Pancreas (tissue), 10 donors: ENCODE data around the gene TM6SF1. TPM values are rescaled to one million over a fixed set of nuclear protein-coding genes. Genes with fewer than 3 reads are reported as not detected.
"Not testable (repeated sequence)": the region's sequence is repeated elsewhere in the genome, so short reads cannot be mapped to it uniquely, and the experiment has no call there.

Source experiments
- ATAC-seq, 4 donors: fragments of 200-7000 bp; cut with Tn5 transposase; one replicate each; pipeline versions ENCODE4 v1.8.0 to v1.9.1; 2020; ENCODE audit warnings: mild to moderate bottlenecking in 4 of 4, moderate library complexity in 4 of 4
- DNase-seq, 6 donors: peaks; one replicate each; pipeline ENCODE4 v3.0.0-alpha.2; 2020
- FAIRE-seq: peaks from 2 replicates; lab custom pipeline; 2012; peaks lifted over from hg19 to GRCh38; lab: Jason Lieb, UNC
- H3K27ac ChIP-seq, 4 donors: fragments of 200-600 bp; sonication (generic); 1 replicate in 3 of 4; 2 replicates in 1 of 4; pipeline versions ENCODE4 v1.5.0 to v1.8.0; 2020
- H3K27me3 ChIP-seq, 4 donors: fragments of 200-600 bp; one replicate each; pipeline ENCODE4 v1.8.0; 2021
- H3K36me3 ChIP-seq, 3 donors: fragments of 200-600 bp; sonication (generic) in 1 of 3; one replicate each; pipeline versions ENCODE4 v1.5.0 to v1.8.0; 2020 to 2021
- H3K4me1 ChIP-seq, 3 donors: fragments of 200-600 bp; one replicate each; pipeline ENCODE4 v1.8.0; 2021
- H3K4me3 ChIP-seq, 4 donors: fragments of 200-600 bp; sonication (generic) in 2 of 4; one replicate each; pipeline versions ENCODE4 v1.5.0 to v1.8.0; 2020 to 2021
- H3K9me3 ChIP-seq, 4 donors: fragments of 200-600 bp; one replicate each; pipeline ENCODE4 v1.8.0; 2021
- CTCF ChIP-seq, 4 donors: fragments of 200-600 bp; sonication (generic) in 3 of 4; IDR thresholded peaks; one replicate each; pipeline versions ENCODE4 v1.5.0 to v1.8.0; 2021; ENCODE audit warnings: antibody characterized with exemption in 4 of 4
- WGBS, 2 donors: extraction: QIAGEN DNeasy Blood & Tissue Kit; methylation state at CpG; one replicate each; pipeline ENCODE4 v1.1.7; 2013; 5-methylcytosine and 5-hydroxymethylcytosine counted together
- intact Hi-C, 3 donors: fragments of 100-400 bp; cut with DNase I; formaldehyde crosslinking; loops; one replicate each; pipeline versions ENCODE4 v1.11.1 to v1.14.2; 2022
- polyA plus RNA-seq, 2 donors: library from polyadenylated mRNA; stranded (reverse); fragments of 200-250 nt; gene quantifications; one replicate each; pipeline ENCODE4 v1.2.3, GENCODE V29; 2013
- total RNA-seq, 6 donors: library from RNA; stranded (reverse); fragmentation: NEBNext Ultra II Directional in 4 of 6; extraction: Animal tissue kit (Norgen Biotek cat#: 25700) in 4 of 6; gene quantifications; one replicate each; pipeline versions ENCODE4 v1.2.1 to v1.2.4, GENCODE V29; 2021 to 2023
- donor health status: healthy with polysubstance abuse.
- donor health status: DM: no; HTN: no; CAD: no; lungs with moderate emphysema.
- donor health status: DM: no; HTN: no; CAD: no.
- donor health status: control.
- donor health status: control.
- donor health status: Bipolar disorder and iron deficiency.
- donor health status: DM: yes; HTN: yes; CAD: no.
- donor health status: DM: no; HTN: no; CAD: no.
- donor health status: DM: no; HTN: no; CAD: no.
- donor health status: DM: yes; HTN: yes; CAD: no.

The TM6SF1 gene
- total and polyA plus RNA-seq, 8 donors, result 0.19 to 6.0 (median 1.0) TPM

GRCh38 chr15:83129791-83130190 is 22.3 kb downstream of the TM6SF1 start:
- no peaks in the 10 kb centered on the region for H3K36me3 ChIP-seq
- ATAC-seq (no peak), FAIRE-seq (no peak), DNase-seq (no peak)
- H3K27ac ChIP-seq, result no peak overlapping the region
- H3K4me1 ChIP-seq, result no peaks in the 10 kb centered on the region
- no peak for TF ChIP-seq CTCF (IDR thresholded peaks at IDR 0.05)
- intact Hi-C loops, result no loop called here
- WGBS, 2 donors, result 80 to 87% methylated on average over 2 of the region's 2 CpGs
- H3K9me3 ChIP-seq, result no peaks in the 10 kb centered on the region
- no peak overlapping the region for H3K4me3 ChIP-seq
- no peaks in the 10 kb centered on the region for H3K27me3 ChIP-seq

GRCh38 chr15:83132861-83133523 is 25.5 kb downstream of the TM6SF1 start:
- Histone ChIP-seq H3K4me3 (no peak overlapping the region), H3K36me3 (no peaks in the 10 kb centered on the region), H3K27me3 (no peaks in the 10 kb centered on the region), H3K27ac (no peak overlapping the region), H3K4me1 (no peaks in the 10 kb centered on the region), H3K9me3 (no peaks in the 10 kb centered on the region)
- no peak for TF ChIP-seq CTCF (IDR thresholded peaks at IDR 0.05)
- FAIRE-seq, result no peak
- 81 to 86% methylated on average over 4 of the region's 4 CpGs for WGBS, 2 donors
- DNase-seq, result no peak
- no peak for ATAC-seq
- intact Hi-C loops, result no loop called here

GRCh38 chr15:83142151-83142550 is 34.7 kb downstream of the TM6SF1 start:
- H3K27me3 ChIP-seq, H3K4me1 ChIP-seq, H3K9me3 ChIP-seq, DNase-seq, intact Hi-C loops, H3K4me3 ChIP-seq, H3K36me3 ChIP-seq, ATAC-seq, FAIRE-seq, H3K27ac ChIP-seq: not testable (repeated sequence)
- WGBS, 2 donors, result 96% methylated on average over 3 of the region's 3 CpGs

GRCh38 chr15:83144771-83145170 is 37.3 kb downstream of the TM6SF1 start:
- FAIRE-seq, result no peak
- TF ChIP-seq CTCF (IDR thresholded peaks at IDR 0.05), result no peak
- Histone ChIP-seq H3K4me3 (no peak overlapping the region), H3K9me3 (no peaks in the 10 kb centered on the region), H3K27ac (no peak overlapping the region), H3K4me1 (no peaks in the 10 kb centered on the region), H3K36me3 (no peaks in the 10 kb centered on the region), H3K27me3 (no peaks in the 10 kb centered on the region)
- intact Hi-C loops, result no loop called here
- ATAC-seq, result no peak
- no peak for DNase-seq
- 78 to 87% methylated on average over 3 of the region's 3 CpGs for WGBS, 2 donors

GRCh38 chr15:83153288-83153687 is 45.8 kb downstream of the TM6SF1 start:
- Histone ChIP-seq H3K4me1 (no peaks in the 10 kb centered on the region), H3K27ac (no peak overlapping the region), H3K27me3 (no peaks in the 10 kb centered on the region), H3K9me3 (no peaks in the 10 kb centered on the region), H3K36me3 (no peaks in the 10 kb centered on the region), H3K4me3 (no peak overlapping the region)
- no peak for DNase-seq
- TF ChIP-seq CTCF (IDR thresholded peaks at IDR 0.05), result no peak
- FAIRE-seq, result no peak
- intact Hi-C loops, result no loop called here
- WGBS, 2 donors, result 83 to 88% methylated on average over 1 of the region's 1 CpG
- no peak for ATAC-seq
